HEK293 (cell line): ENCODE results near the gene CST9.

Experiments
- TF ChIP-seq, protein P1 (sequence below): fragments of 450-650 bp; formaldehyde crosslinking; IDR thresholded peaks from 2 replicates; pipeline ENCODE4 v1.5.1; 2016; ENCODE audit warnings: missing biosample characterization, missing genetic modification characterization
- TF ChIP-seq, protein P2 (sequence below): fragments of 450-650 bp; formaldehyde crosslinking; IDR thresholded peaks from 2 replicates; pipeline ENCODE4 v1.5.1; 2016; ENCODE audit warnings: missing biosample characterization, missing genetic modification characterization

DNA sequence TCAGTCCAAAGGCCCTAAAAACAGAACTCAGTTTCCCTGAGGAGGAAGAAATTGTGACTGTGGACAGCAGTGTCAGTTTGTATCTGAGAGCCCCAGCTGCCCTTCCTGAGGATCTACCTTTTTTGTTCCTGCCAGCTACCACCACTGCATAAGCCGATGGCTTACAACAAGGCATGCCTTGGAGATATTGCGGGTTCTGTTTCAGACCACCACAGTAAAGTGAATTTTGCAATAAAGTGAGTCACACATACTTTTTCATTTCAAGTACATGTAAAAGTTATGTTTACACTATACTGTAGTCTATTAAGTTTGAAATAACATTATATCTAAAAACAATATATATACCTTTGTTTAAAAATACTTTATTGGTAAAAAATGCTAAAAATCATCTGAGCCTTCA, 41.6 kb upstream of the CST9 start:
- TF ChIP-seq, protein P1, sequence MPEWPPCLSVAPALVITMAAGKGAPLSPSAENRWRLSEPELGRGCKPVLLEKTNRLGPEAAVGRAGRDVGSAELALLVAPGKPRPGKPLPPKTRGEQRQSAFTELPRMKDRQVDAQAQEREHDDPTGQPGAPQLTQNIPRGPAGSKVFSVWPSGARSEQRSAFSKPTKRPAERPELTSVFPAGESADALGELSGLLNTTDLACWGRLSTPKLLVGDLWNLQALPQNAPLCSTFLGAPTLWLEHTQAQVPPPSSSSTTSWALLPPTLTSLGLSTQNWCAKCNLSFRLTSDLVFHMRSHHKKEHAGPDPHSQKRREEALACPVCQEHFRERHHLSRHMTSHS: no peak
- TF ChIP-seq, protein P2, sequence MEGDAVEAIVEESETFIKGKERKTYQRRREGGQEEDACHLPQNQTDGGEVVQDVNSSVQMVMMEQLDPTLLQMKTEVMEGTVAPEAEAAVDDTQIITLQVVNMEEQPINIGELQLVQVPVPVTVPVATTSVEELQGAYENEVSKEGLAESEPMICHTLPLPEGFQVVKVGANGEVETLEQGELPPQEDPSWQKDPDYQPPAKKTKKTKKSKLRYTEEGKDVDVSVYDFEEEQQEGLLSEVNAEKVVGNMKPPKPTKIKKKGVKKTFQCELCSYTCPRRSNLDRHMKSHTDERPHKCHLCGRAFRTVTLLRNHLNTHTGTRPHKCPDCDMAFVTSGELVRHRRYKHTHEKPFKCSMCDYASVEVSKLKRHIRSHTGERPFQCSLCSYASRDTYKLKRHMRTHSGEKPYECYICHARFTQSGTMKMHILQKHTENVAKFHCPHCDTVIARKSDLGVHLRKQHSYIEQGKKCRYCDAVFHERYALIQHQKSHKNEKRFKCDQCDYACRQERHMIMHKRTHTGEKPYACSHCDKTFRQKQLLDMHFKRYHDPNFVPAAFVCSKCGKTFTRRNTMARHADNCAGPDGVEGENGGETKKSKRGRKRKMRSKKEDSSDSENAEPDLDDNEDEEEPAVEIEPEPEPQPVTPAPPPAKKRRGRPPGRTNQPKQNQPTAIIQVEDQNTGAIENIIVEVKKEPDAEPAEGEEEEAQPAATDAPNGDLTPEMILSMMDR: no peak
